Endothelial cell of umbilical vein (primary cell): ENCODE results near the gene NGEF.

Source experiments
- EZH2 ChIP-seq: IDR thresholded peaks from 2 replicates; pipeline ENCODE4 v1.6.1; 2012; ENCODE audit warnings: borderline replicate concordance, low read depth, mild to moderate bottlenecking, moderate library complexity, low read length, inconsistent platforms; ENCODE audit not compliant: severe bottlenecking
- GATA2 ChIP-seq: IDR thresholded peaks from 2 replicates; pipeline ENCODE4 v1.7.0; 2011; ENCODE audit warnings: low read depth, mild to moderate bottlenecking, moderate library complexity, mixed read lengths, low read length; ENCODE audit not compliant: insufficient read length, insufficient read depth
- JUN ChIP-seq: IDR thresholded peaks from 2 replicates; pipeline ENCODE4 v1.6.1; 2011; ENCODE audit warnings: borderline replicate concordance, low read depth; ENCODE audit not compliant: insufficient read length, insufficient read depth
- POLR2A ChIP-seq: IDR thresholded peaks from 2 replicates; pipeline ENCODE4 v1.6.1; 2012; ENCODE audit warnings: low read depth, mild to moderate bottlenecking, control low read depth, low read length
- POLR2AphosphoS5 ChIP-seq: IDR thresholded peaks from 2 replicates; pipeline ENCODE4 v1.6.1; 2012; ENCODE audit warnings: low read depth, mild to moderate bottlenecking, control low read depth, low read length, moderate library complexity; ENCODE audit not compliant: insufficient read depth
- TF ChIP-seq, protein P1 (sequence below), 2 donors: IDR thresholded peaks; 1 replicate in 1 of 2; 2 replicates in 1 of 2; pipeline ENCODE4 v1.5.1; 2011; ENCODE audit warnings: low read length in 2 of 2, mild to moderate bottlenecking in 2 of 2, moderate library complexity in 2 of 2, control low read depth in 1 of 2, inconsistent platforms in 1 of 2, low read depth in 1 of 2; ENCODE audit not compliant: insufficient read depth in 1 of 2; ENCODE audit errors: extremely low read depth in 1 of 2

DNA sequence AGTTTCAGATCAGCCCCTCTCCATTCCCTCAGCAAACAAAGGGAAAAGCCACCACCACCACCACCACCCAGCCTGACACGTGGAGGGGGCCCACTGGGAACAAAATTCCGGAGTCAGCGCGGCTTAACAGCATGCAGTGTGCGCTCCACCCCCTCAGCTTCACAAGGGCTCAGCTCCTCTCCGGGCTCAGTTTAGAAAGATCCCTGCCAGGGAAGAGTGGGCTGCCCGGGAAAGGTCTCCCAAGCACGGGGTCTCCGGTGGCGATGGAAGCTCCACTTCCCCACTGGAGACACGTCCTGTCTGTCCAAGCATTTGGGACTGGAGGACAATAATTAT is 87.3 kb downstream of the NGEF start:
- TF ChIP-seq, protein P1, sequence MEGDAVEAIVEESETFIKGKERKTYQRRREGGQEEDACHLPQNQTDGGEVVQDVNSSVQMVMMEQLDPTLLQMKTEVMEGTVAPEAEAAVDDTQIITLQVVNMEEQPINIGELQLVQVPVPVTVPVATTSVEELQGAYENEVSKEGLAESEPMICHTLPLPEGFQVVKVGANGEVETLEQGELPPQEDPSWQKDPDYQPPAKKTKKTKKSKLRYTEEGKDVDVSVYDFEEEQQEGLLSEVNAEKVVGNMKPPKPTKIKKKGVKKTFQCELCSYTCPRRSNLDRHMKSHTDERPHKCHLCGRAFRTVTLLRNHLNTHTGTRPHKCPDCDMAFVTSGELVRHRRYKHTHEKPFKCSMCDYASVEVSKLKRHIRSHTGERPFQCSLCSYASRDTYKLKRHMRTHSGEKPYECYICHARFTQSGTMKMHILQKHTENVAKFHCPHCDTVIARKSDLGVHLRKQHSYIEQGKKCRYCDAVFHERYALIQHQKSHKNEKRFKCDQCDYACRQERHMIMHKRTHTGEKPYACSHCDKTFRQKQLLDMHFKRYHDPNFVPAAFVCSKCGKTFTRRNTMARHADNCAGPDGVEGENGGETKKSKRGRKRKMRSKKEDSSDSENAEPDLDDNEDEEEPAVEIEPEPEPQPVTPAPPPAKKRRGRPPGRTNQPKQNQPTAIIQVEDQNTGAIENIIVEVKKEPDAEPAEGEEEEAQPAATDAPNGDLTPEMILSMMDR (IDR thresholded peaks at IDR 0.05; ENCODE audit: extremely low read depth in 1 of 2, insufficient read depth in 1 of 2, low read depth in 1 of 2, low read length in 2 of 2) = no peak
- no peak for TF ChIP-seq POLR2A
- TF ChIP-seq POLR2AphosphoS5 = no peak
- no peak for TF ChIP-seq GATA2
- no peak for TF ChIP-seq EZH2
- TF ChIP-seq JUN = no peak
